GM21526 (cell line): ENCODE measurements around the gene PLAA.

ENCODE experiments used
- ATAC-seq: cut with Tn5 transposase; IDR thresholded peaks from one replicate; pipeline ENCODE4 v1.9.1; 2021; ENCODE audit warnings: moderate library complexity; ENCODE audit not compliant: unreplicated experiment, low FRiP score

The PLAA gene

GRCh38 chr9:26946753-26947727, at the start of gene PLAA:
PLAA (minus strand) TSS chr9:26947242; CDS start chr9:26947045, 197 bp downstream.
- peak; percentile 98 for ATAC-seq

DNA sequence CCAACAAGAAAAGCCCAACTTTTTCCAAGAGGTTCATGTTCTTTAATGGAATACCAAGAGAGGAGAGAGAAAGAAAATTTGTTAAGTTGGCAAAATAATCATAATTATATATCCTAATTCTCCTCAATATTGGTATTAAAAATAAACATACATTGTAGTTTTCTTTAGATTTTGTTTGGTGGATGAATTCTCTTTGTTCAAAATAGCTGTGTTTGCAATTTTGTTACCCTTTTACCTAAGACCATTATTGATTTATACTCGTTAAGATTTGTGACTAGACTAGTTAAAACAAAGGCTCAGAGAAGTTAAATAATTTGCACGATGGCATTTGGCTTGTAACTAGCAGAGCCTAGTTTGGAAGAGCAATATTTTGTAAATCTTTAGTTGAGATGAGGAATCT, 48.8 kb upstream of the PLAA start:
- ATAC-seq: no peak

DNA sequence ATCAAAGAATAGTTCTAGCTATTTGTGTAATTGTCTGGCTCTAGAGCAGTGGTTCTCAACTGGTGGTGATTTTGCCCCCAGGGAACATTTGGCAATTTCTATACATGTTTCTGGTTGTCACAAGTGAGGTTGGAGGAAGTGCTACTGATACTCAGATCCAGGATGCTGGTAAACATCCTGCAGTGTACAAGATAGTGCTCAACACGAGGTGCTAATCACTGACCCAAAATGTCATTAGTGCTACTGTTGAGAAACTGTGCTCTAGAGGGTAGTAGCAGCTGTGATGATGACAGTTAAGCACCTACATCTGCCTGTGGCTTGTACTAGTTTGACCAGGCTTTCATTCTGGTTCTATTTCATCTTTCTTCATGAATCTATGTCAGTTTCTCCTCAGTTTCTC, 36.3 kb upstream of the PLAA start:
- peak; percentile 64 for ATAC-seq

DNA sequence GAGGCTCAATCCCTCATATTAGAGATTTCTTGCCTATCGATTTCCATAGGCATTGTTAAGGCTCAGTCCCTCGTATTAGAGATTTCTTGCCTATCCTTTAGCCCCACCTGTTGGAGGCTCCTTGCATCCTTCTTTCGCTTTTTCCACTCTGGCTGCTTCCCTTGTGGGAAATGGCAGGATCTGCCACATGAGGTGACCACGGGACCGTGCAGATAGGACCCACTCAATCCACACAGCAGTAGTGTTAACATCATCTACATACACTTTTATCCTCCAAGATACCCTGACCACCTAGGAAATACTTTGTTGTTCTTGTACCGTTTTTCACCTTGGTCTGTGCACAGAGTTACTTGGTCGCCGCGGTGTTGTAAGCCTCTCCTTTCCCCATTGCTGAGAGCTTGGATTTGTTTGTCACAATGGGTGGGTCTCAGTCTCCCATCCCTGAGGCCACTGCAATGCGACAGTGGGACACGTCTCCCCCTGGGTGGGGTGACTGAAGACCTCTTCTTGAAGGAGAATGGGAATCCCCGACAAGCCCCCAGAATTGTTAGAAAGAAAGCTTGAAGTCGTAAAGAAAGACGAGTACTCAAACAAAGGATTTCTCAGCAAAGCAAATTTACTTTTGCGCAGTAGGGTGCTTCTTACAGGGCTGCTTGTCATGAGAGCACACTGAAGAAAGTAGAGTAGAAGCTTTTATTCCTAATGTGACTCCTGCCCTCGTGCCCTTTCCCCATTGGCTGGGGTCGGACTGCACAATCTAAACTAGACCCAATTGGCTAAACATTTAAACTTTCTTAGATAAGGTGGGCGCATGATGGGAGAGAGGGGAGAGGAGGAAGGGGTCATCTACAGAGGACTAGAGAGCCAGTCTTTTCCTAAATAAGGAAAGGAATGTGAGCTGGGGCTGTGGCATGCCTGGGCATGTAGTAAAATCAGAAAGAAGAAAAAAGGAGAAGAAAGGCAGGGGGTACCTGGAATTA, 29.0 kb upstream of the PLAA start:
- ATAC-seq: no peak

GRCh38 chr9:26974927-26975326, 27.9 kb upstream of the PLAA start:
- no peak for ATAC-seq

GRCh38 chr9:26973989-26974388, 26.9 kb upstream of the PLAA start:
- ATAC-seq: no peak

GRCh38 chr9:26971721-26972120, 24.7 kb upstream of the PLAA start:
- ATAC-seq: no peak

DNA sequence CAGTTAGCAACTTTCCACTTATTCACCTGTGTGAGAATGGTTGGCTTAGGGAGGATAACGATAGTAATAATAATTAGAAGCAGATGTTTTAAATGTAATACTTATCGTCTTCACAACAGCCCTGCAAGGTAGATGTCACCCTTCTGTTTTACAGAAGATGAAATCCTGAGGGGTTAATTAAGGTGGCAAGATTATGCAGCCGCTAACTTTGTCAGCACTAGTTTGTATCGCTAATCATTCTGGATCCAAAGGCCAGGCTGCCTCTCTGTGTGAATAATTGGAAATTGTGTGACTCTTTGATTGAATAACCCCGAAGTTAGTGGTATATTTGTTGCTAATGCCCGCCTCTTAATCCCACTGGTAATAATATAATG, 9.8 kb upstream of the PLAA start:
- no peak for ATAC-seq

DNA sequence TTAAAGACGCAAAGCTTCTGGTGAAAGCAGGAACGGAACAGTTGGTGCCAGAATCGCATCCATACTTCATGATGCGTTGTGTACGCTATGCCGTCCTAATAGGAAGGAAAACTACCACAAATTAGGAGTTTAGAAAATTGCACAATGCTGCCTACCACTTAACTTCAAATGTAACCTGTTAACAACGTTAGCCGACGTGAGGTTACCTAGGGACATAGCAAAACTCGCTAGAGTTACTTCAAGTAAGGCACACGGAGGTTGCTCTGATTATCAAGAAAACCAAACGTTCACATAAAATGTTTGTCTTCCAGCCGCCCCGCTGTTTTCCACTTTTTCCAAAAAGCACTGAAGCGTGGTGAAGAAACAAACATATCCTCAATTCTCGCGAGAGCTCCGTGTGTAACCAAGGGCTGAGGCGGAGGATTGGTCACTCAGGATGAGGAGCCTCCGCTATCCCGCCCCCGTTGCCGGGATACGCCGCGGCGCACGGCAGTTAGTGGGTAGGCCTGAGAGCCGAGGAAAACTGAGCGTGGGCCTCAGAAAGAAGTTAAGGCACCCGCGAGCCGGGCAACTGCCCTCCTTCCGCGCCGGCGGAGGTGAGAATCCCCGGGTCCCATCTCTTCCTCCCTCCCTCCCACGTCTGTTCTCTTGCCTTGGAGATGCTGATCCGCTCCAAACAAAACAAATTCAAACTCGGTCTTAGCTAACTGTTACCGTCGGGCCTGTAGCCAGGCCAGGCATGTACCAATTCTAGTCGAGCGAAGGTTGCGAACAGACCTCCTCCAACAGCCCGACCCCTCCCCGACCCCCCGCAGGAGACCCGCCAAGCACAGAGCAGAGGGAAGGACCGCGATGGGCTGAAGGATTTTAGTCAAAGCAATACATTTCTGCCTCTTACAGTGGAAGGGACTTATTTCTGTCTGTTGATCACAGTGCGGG, 9.1 kb upstream of the PLAA start, which contains the start of gene IFT74:
Gene IFT74 (plus strand): TSS at position 492 of the 939 bp plus-strand sequence. CDS start 5,556 bp downstream, outside the sequence.
- ATAC-seq: peak; percentile 99

GRCh38 chr9:26955222-26955903, 8.3 kb upstream of the PLAA start:
- no peak for ATAC-seq

DNA sequence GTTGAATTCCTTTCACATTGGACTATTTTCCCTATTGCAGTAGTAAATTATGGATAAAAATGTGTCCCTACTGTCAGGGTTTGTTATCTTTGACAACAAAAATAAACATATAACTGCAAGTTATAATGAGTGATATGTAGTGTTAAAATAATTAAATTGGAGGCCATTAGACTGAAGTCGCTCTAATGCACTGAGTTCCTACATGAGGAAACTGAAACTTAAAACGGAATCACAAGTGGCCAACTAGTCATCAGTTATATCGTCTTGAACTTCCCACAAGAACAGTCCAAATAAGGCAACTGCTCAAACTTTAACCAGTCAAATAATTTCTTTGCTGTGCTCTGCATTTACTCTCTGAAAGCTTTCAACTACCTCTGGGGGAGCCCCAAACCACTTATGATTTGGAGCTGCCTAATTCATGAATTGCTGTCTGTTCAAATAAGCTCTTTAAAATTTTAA, 7.0 kb upstream of the PLAA start:
- peak; percentile 23 for ATAC-seq

DNA sequence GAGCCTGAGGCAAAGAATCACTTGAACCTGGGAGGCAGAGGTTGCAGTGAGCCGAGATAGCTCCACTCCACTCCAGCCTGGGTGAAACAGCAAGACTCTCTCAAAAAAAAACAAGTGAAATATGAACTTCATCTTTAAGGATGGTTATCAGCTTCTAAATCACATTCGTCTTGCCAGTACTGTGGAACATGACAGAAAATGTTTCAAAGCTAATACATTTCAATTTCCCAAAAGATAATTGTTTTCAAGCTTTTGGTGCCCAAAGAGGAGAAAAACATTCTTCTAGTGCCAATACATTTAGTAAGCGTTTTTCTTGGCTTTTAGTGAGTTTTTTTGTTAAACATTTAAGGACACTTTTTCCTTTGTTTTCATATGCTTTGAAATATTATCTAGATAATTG, 4.8 kb upstream of the PLAA start:
- ATAC-seq: no peak

GRCh38 chr9:26950521-26950920, 3.5 kb upstream of the PLAA start:
- no peak for ATAC-seq

DNA sequence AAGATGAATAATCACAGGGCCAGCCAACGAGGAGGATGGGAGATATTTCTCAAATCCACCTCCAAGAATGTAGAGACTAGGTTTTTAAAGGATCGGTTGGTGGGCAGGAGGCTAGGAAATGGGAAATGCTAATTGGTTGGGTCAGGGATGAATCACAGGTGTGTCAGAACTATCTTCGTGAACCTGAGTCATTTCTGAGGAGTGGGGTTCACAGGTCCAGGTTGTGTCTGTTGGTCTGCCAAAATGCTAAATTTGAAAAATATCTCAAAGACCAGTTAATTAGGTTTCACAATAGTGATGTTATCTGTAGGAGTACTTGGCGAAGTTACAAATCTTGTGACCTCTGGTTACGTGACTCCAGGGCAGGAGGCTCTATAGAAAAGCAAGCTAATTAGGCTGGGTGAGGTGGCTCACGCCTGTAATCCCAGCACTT, 2.6 kb upstream of the PLAA start:
- no peak for ATAC-seq

DNA sequence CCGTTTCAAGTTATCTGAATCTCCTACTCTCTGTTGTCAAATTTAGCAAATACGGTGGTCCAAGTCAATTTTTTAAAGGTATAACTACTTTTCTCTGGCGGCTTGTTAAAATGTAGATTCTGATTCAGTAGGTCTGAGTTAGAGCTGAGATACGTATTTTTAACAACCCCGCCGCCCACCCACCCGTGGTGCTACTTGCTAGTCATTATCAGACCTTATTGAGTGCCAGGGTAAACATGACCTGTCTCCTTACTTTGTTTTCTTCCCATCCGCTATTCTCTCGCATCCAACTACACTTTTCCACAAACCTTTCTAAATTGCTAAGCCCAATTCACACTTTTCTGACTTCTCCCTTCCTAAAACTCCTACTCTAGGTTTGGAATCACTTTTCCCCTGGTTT, 694 bp upstream of the PLAA start:
- no peak for ATAC-seq

- no peak for ATAC-seq
Observed at GRCh38 chr9:26945591-26945990, 1.5 kb downstream of the PLAA start.

DNA sequence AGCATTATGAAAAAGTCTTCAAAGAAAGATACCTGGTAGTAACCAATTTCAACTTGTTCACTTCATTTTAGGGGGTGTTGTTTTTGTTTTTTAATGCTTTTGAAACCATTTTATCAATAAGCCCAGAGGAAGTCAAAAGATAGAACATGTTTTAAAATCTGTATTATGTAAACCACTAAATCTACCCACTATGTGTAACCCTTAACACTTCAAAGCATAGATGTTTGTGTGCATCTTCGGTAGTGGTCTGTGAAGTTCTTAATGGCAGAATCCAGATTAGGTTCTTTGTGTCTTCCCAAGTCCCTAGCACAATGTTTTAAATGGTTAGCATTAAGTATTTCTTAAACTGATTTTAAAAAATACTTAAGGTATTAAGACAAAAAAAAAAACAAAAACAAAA, 6.3 kb downstream of the PLAA start:
- ATAC-seq: no peak

- no peak for ATAC-seq
Observed at GRCh38 chr9:26939955-26940711, 6.9 kb downstream of the PLAA start.
